Fibroblast of skin of left biceps (primary cell): ENCODE results near the gene C1GALT1C1L.
"Not testable (repeated sequence)": the region's sequence is repeated elsewhere in the genome, so short reads cannot be mapped to it uniquely, and the experiment has no call there.

ENCODE experiments used
- DNase-seq, 2 experiments: peaks; one replicate each; pipeline ENCODE4 v3.0.0-alpha.2; 2013; ENCODE audit warnings: low read depth in 2 of 2

Gene C1GALT1C1L

DNA sequence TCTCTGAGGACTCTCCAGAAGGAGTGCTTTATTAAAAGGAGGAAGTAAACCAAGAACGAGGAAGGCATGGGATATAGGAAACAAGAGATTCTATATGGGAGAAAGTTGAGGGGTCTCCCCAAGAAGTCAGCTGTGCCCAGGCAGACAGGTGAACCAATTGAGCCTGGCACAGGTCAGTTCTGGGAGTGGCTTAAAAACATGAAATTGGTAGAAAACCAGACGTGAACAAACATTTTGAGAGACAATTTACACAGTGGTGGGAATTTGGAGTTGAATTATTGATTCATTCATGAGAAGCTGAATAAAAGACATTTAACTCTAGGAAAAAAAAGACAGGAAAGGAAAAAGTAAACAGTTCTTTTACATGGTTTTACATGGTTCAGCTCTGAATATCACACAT, 22.7 kb downstream of the C1GALT1C1L start:
- DNase-seq, result no peak

DNA sequence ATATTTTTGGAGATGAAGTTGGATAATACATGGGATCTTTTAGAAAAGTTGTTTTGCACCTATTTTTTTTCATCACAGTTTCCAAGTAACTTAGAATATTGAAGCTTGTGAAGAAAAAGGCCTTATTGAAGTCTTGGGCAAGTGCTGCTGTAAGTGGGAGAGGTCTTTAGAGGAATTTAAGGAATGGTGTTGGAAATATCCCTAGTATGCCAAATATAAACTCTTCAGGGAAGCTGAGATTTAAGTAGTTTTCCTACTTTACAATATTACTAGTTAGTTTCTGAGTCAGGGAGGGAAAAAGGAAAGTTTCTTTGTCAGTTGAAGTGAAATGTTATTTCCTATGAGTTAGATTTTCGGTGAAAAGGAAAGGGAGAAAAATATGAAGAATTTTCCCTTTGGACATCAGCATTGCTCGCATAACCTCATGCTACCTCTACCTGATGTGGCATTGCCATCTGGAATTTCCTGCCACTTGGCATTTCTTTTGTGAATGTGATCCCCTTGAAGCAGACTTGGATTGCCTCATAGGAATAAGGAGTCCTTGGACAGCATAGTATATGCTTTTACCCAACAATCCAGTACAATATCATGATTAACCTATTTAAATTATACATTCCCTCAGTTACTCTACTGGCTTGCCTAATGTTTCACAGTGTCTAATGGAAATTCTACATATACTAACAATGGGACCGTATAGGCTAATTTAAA, 27.1 kb downstream of the C1GALT1C1L start:
- DNase-seq, result no peak

DNA sequence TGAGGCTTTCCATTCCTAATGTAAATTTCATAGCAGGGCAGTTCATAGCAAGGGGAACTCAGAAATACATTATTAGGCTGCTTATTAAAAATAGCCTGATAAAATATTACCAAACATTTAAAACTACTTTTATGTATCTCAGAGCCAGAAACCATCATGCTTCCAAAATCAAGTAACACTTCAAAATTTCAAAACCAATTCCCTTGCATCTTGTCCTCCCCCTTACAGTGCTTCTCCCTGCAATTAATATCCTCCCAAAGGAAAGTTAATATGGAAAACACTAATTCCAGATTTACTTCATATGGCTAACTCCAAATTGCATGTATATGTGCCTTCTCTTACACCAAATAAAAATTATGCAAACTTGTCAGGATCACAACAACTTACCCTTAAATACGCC, 32.5 kb downstream of the C1GALT1C1L start:
- DNase-seq, result no peak

DNA sequence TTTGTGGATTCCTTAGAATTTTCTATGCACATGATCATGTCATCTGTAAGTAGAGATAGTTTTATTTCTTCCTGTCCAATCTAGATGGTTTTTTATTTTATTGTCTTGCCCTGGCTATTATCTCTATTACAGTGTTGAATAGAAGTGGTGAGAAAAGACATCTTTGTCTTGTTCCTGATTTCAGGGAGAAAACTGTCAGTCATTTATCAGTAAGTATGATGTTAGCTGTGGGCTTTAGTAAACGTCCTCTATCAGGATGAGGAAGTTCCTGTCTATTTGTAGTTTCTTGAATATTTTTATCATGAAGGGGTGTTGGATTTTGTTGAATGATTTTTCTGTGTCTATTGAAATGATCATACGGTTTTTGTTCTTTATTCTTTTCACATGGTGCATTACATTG, 33.9 kb downstream of the C1GALT1C1L start:
- DNase-seq, result no peak

DNA sequence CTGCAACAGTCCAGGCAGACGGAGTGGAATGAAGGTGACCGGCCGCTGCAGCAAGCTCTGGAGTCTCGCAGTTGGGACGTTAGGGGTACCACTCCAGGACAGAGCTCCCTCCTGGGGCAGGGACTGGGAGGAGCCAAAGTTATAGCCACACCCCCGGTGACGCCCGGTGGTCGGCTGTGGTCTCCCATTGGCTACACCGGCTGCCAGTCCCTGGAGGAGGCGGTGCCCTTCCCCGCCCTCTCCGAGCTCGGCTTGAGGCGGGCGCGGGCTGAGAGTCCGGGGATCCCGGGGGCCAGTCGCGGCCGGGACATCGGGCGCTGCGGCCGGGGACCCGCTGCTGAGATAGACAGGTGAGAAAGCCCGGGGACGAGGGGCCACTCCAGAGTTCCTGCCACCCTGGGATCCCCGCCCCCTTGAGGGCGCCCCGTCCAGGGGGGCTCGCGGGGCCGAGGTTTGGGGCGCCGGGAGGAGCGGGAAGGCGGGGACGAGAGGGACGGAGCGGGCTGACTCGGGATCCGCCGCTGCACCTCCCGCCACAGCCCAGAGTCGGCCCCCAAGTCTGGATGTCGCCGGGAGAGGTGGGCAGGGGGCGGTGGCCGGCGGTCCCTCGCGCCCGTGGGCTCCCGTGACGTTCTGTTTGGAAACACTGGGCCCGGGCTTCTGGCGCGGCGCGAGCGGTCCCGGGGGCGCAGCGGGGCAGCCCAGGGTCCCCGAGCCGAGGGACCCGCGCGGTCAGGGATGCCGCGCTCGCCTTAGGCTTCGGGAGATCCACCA, 39.0 kb downstream of the C1GALT1C1L start, which contains the start of gene PLEKHH2:
Gene PLEKHH2, plus strand, starts transcription at position 231 of the 774 bp plus-strand sequence. CDS start 7,414 bp downstream, outside the sequence.
- DNase-seq, result peak; percentile 62 to 64

DNA sequence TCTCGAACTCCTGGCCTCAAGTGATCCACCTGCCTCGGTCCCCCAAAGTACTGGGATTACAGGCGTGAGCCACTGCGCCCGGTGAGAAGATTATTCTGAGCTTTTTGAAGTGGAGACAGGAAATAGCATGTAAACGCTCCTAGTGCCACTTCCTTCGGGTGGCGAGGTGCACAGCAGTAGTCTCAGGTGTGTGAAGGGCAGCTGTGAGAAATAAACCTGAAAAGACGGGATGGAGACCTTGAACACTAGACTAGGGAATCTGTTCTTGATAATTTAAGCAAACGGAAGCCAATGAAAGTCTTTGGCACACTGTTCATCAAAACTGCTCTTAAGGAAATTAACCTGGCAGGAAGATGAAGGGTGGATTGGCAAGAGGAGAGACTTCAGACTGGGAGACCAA, 39.6 kb downstream of the C1GALT1C1L start:
- no peak for DNase-seq

DNA sequence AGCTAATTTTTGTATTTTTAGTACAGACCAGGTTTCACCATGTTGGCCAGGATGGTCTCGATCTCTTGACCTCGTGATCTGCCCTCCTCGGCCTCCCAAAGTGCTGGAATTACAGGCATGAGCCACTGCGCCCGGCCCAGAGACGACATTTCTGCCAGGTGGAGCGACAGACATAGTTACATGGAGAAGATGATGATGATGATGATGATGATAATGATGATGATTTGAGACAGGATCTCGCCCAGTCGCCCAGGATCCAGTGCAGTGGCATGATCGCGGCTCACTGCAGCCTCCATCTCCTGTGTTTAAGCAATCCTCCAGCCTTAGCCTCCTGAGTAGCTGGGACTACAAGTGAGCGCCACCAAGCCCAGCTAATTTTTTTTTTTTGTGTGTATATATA, 40.1 kb downstream of the C1GALT1C1L start:
- not testable (repeated sequence) for DNase-seq

DNA sequence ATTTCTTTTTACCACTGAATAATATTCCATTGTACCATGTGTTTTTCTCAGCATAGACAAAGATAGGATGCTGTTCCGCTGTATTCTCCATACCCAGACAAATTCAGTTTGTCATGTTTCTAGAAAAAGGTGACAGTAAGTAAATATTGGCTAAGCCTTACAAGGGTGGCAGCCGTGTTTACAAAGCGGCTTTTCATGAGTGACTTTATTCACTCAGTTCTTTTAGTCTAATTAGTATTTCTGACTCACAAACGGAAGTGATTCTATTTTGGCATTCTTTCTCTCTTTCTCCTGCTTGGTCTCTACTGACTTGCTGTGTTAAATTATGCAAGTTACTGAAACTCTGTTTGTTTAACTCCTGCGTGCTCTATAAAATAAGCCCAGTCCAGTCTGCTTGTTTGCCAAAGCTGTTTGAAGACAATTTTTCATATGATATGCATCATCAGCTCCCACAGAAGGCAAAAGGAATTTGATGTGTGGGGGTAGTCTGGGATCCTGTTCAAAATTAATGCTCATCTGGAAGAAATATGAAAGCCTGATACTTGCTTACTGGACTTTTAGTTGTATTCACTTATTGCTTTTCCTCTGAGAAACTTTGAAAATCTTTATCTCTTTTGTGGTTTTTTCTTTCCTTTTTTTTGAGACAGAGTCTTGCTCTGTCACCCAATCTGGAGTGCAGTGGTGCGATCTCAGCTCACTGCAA, 41.5 kb downstream of the C1GALT1C1L start:
- peak; percentile 88 to 90 for DNase-seq

DNA sequence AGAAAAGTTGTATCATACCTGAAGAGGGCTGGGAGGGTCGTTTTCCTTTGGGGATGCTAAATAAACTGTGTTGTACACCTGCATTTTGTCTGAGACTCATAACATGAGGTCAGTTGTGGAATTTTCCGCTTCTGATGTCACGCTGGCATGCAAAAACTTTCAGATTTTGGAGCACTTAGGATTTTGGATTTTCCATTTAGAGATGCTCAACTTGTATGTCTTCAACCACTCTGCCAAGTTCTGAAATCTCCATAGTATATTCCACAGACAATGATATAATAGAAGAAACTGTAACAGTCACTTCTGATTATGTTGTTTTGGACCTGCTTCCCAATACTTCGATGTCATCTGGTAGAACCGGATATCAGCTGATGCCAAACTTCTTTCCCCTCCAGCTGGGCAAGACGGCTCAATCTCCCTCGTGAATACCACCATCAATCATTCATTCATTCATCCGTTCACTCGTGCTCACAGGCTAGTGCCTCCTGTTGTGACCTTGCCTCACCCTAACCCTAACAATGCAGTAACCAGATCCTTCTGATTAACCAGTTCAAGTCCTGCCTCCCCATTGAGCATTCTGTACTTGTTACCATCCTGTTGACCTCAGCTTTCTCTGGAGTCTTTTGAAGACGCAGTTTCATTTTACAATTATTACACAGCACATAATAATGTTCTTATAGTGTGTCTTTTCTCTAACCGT, 44.5 kb downstream of the C1GALT1C1L start:
- DNase-seq, result no peak
